Measurements from ENCODE around the gene PCDHGA4.

- TF ChIP-seq ZNF174 (tag by site-specific recombination; IDR thresholded peaks at IDR 0.05) (no peak), CTCF (tag by site-specific recombination; IDR thresholded peaks at IDR 0.05) (no peak), ZNF530 (tag by site-specific recombination; IDR thresholded peaks at IDR 0.05; ENCODE audit: low read depth) (no peak), ELK4 (IDR thresholded peaks at IDR 0.05; ENCODE audit: borderline replicate concordance, low read depth, low read length) (no peak)
Measured at GRCh38 chr5:141338538-141339306, 16.1 kb upstream of the PCDHGA4 start, which contains the start of gene PCDHGA2.

Data from HEK293 (cell line).